ENCODE measurements around the gene RFX4. TPM values are rescaled to one million over a fixed set of nuclear protein-coding genes. Genes with fewer than 3 reads are reported as not detected.
"Not testable (repeated sequence)": the region's sequence is repeated elsewhere in the genome, so short reads cannot be mapped to it uniquely, and the experiment has no call there.

Gene RFX4
- total and polyA plus RNA-seq, 3 donors from 2014 or later = 52.7 to 217 (median 86.4) TPM

DNA sequence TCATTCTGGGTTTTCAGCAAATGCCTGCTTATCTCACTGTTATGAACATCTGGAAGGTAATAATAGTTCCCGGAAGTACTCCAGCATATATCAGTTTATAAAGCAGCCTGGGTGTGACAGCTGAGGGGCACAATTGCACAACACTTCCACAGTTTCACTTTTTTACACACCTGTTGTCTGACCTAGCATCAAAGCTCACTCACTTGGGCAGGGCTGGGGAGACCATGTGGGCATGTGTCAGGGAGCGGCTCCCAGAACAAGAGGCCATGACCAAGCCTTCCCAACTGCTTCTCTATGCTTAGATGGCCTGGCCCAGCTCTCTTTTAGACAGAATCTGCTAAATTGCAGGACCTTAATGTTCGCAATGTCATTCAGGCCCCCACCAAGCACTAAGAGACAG is 140.6 kb downstream of the RFX4 start:
- Histone ChIP-seq H3K4me3 (no peak overlapping the region), H3K27ac (no peak overlapping the region), H3K4me1 (no peaks in the 10 kb centered on the region), H3K36me3 (ENCODE audit: low read depth, missing control alignments) (no peaks in the 10 kb centered on the region), H3K27me3 (no peaks in the 10 kb centered on the region), H3K9me3 (no peaks in the 10 kb centered on the region)
- intact Hi-C loops (cut with DNase I; ENCODE audit: low total_unique reads) = no loop called here
- no peak for DNase-seq
- 92% methylated on average over 3 of the region's 3 CpGs for WGBS, 2 donors
- no peak for TF ChIP-seq POLR2A (IDR thresholded peaks at IDR 0.05)
- TF ChIP-seq, protein P1, sequence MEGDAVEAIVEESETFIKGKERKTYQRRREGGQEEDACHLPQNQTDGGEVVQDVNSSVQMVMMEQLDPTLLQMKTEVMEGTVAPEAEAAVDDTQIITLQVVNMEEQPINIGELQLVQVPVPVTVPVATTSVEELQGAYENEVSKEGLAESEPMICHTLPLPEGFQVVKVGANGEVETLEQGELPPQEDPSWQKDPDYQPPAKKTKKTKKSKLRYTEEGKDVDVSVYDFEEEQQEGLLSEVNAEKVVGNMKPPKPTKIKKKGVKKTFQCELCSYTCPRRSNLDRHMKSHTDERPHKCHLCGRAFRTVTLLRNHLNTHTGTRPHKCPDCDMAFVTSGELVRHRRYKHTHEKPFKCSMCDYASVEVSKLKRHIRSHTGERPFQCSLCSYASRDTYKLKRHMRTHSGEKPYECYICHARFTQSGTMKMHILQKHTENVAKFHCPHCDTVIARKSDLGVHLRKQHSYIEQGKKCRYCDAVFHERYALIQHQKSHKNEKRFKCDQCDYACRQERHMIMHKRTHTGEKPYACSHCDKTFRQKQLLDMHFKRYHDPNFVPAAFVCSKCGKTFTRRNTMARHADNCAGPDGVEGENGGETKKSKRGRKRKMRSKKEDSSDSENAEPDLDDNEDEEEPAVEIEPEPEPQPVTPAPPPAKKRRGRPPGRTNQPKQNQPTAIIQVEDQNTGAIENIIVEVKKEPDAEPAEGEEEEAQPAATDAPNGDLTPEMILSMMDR (IDR thresholded peaks at IDR 0.05) = no peak

DNA sequence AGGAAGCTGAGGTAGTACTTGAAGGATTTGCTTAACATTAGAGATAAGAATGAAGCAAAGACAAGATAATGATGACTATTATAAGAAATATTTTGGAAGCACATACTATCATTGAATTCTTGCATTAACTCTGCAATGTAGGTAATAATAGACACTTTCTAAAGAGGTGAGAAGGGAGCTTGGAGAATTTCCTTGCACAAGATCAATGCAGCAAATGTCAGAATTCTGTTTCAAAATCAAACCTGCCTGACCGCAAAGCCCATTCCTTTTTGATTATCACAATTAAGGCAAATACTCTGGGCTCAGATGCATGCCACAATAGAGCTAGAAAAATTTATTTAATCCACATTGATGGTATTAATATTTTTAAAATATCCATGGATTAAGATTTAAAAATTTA is 141.3 kb downstream of the RFX4 start:
- intact Hi-C loops (cut with DNase I; ENCODE audit: low total_unique reads) = no loop called here
- H3K27me3 ChIP-seq = no peaks in the 10 kb centered on the region
- TF ChIP-seq, protein P1 (IDR thresholded peaks at IDR 0.05) = no peak
- TF ChIP-seq POLR2A (IDR thresholded peaks at IDR 0.05) = no peak
- no peak for DNase-seq
- no peaks in the 10 kb centered on the region for H3K4me1 ChIP-seq
- H3K4me3 ChIP-seq = no peak overlapping the region
- no peaks in the 10 kb centered on the region for H3K36me3 ChIP-seq (ENCODE audit: low read depth, missing control alignments)
- no peak overlapping the region for H3K27ac ChIP-seq
- WGBS, 2 donors = 95 to 100% methylated on average over 1 of the region's 1 CpG
- H3K9me3 ChIP-seq = no peaks in the 10 kb centered on the region

DNA sequence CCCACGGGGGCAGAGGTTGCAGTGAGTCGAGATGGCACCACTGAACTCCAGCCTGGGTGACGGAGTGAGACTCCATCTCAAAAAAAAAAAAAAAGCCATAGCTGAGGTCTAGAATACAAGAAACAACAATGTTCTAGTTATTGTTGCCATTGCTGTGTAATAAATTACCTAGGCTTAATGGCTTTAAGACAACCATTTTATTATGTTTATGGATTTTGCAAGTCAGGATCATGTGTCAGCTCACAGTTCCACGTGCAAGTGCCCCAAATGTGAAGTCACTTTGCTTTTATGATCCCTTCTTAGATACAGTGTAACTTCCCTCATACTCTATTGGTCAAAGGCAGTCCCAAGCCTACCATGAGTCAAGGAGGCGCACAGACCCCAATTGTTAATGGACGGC is 142.1 kb downstream of the RFX4 start:
- TF ChIP-seq, protein P1 (IDR thresholded peaks at IDR 0.05) = no peak
- TF ChIP-seq POLR2A (IDR thresholded peaks at IDR 0.05) = no peak

DNA sequence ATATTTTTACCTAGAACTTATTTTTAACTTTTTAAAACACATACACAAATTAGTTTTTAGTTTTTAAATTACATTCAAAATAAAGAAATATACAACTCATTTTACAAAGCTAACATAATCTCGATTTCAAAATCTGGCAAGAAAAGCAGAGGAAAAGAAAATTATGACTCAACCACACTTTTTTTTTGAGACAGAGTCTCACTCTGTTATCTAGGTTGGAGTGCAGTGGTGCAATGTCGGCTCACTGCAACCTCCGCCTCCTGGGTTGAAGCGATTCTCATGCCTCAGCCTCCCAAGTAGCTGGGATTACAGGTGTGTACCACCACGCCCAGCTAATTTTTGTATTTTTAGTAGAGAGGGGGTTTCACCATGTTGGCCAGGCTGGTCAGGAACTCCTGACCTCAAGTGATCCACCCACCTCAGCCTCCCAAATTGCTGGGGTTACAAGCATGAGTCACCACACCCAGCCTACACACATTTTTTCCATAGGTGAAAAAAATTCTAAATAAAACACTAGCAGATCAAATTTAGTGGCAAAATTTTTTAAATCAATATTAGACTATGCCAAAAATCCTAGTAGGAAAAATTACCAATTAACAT is 143.9 kb downstream of the RFX4 start:
- intact Hi-C loops (cut with DNase I; ENCODE audit: low total_unique reads); H3K4me1 ChIP-seq; H3K9me3 ChIP-seq; H3K27ac ChIP-seq; DNase-seq; H3K27me3 ChIP-seq; H3K36me3 ChIP-seq (ENCODE audit: low read depth, missing control alignments); H3K4me3 ChIP-seq: not testable (repeated sequence)
- WGBS, 2 donors = 87 to 92% methylated on average over 5 of the region's 5 CpGs

More for the DNA sequence above, 142.1 kb downstream of the RFX4 start:
- intact Hi-C loops (cut with DNase I; ENCODE audit: low total_unique reads) = no loop called here
- H3K36me3 ChIP-seq (ENCODE audit: low read depth, missing control alignments) = no peaks in the 10 kb centered on the region
- no peak for DNase-seq
- no peaks in the 10 kb centered on the region for H3K27me3 ChIP-seq
- WGBS, 2 donors = 90 to 93% methylated on average over 6 of the region's 6 CpGs
- no peak overlapping the region for H3K27ac ChIP-seq
- no peaks in the 10 kb centered on the region for H3K9me3 ChIP-seq
- no peak overlapping the region for H3K4me3 ChIP-seq
- H3K4me1 ChIP-seq = no peaks in the 10 kb centered on the region

DNA sequence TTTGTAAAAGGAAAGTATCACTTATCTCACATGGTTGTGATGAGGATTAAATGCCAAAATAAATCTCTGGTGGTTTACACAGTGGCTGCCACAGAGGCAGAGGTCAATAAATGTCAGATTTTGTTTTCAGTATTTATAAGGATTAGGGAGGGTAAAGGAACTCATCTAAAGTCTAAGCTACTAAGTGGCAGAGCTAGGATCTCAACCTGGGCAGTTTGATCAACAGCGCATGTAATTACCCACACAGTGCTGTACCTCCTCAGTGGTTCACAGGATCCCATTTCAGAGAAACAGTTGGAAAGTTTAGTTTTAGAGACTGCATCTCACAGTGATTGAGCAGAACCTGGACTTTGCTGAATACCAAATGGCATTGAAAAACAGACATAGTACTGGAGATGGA is 146.8 kb downstream of the RFX4 start:
- TF ChIP-seq, protein P1 (IDR thresholded peaks at IDR 0.05) = no peak
- TF ChIP-seq POLR2A (IDR thresholded peaks at IDR 0.05) = no peak
- Histone ChIP-seq H3K4me1 (no peaks in the 10 kb centered on the region), H3K36me3 (ENCODE audit: low read depth, missing control alignments) (no peaks in the 10 kb centered on the region), H3K4me3 (no peak overlapping the region), H3K27me3 (no peaks in the 10 kb centered on the region), H3K27ac (no peak overlapping the region), H3K9me3 (no peaks in the 10 kb centered on the region)
- DNase-seq = no peak
- WGBS, 2 donors = 93 to 94% methylated on average over 1 of the region's 1 CpG
- intact Hi-C loops (cut with DNase I; ENCODE audit: low total_unique reads) = no loop called here

All from testis (tissue), 3 donors.